Prostate gland (tissue), 2 donors: ENCODE measurements around the gene COQ4.

Experiments used
- CTCF ChIP-seq, 4 experiments: fragments of 200-600 bp in 2 of 4; fragments of 450-650 bp in 2 of 4; sonication (generic) in 2 of 4; IDR thresholded peaks; 1 replicate in 3 of 4; 2 replicates in 1 of 4; pipeline ENCODE4 v1.5.1; 2016 to 2019; ENCODE audit warnings: antibody characterized with exemption in 4 of 4, mild to moderate bottlenecking in 2 of 4, moderate library complexity in 2 of 4
- POLR2A ChIP-seq: fragments of 450-650 bp; IDR thresholded peaks from one replicate; pipeline ENCODE4 v1.6.1; 2016; ENCODE audit warnings: antibody characterized with exemption, mild to moderate bottlenecking
- POLR2AphosphoS5 ChIP-seq: sonication (generic); formaldehyde crosslinking; IDR thresholded peaks from one replicate; pipeline ENCODE4 v1.6.1; 2017; ENCODE audit warnings: antibody characterized with exemption

GRCh38 chr9:128276008-128276573, 46.5 kb upstream of the COQ4 start, which contains the start of gene SWI5:
- TF ChIP-seq CTCF (IDR thresholded peaks at IDR 0.05) (peak in 1 of 4 experiments; percentile 20), POLR2A (peak; percentile 95), POLR2AphosphoS5 (peak; percentile 96)
